ENCODE data around the gene UMODL1.

GRCh38 chr21:42164064-42164789 lies 93.1 kb downstream of the UMODL1 start:
- TF ChIP-seq CTCF (IDR thresholded peaks at IDR 0.05; ENCODE audit: poor library complexity): peak; percentile 48
- no peak for TF ChIP-seq EZH2phosphoT487 (IDR thresholded peaks at IDR 0.05; ENCODE audit: low read depth, severe bottlenecking, unreplicated experiment)
- TF ChIP-seq EZH2 (IDR thresholded peaks at IDR 0.05; ENCODE audit: borderline replicate concordance): no peak
